Umbilical cord (tissue), 2 donors: ENCODE data around the gene TMED1. TPM values are rescaled to one million over a fixed set of nuclear protein-coding genes. Genes with fewer than 3 reads are reported as not detected.
A peak's percentile ranks its signal among the peaks of the same experiment; 100 is the strongest.

ENCODE experiments used
- DNase-seq: peaks from one replicate; pipeline ENCODE4 v3.0.0-alpha.2; 2015; ENCODE audit warnings: low spot score
- total RNA-seq: library from RNA; depleted of rRNA; stranded (reverse); fragments of >200 nt; gene quantifications from one replicate; pipeline ENCODE4 v1.2.3, GENCODE V29; 2014; ENCODE audit warnings: low replicate concordance; ENCODE audit not compliant: insufficient read depth

The TMED1 gene
- total RNA-seq, 1 donor from 2014 or later: 22.4 TPM

GRCh38 chr19:10831987-10832938, 3.7 kb downstream of the TMED1 start:
- DNase-seq: no peak

- DNase-seq: no peak
Observed at GRCh38 chr19:10830931-10831779, 4.9 kb downstream of the TMED1 start.

GRCh38 chr19:10830370-10830769, 5.6 kb downstream of the TMED1 start:
- DNase-seq: no peak

GRCh38 chr19:10829967-10830366, 6.0 kb downstream of the TMED1 start:
- no peak for DNase-seq

GRCh38 chr19:10828981-10829821, 6.8 kb downstream of the TMED1 start:
- DNase-seq: no peak

- no peak for DNase-seq
Observed at GRCh38 chr19:10826846-10827245, 9.2 kb downstream of the TMED1 start.

- no peak for DNase-seq
Observed at GRCh38 chr19:10826231-10826630, 9.8 kb downstream of the TMED1 start.

GRCh38 chr19:10823690-10824089, 12.3 kb downstream of the TMED1 start:
- no peak for DNase-seq

- DNase-seq: no peak
Observed at GRCh38 chr19:10820173-10820572, 15.8 kb downstream of the TMED1 start.

GRCh38 chr19:10819124-10820060, 16.6 kb downstream of the TMED1 start:
- DNase-seq: no peak

- no peak for DNase-seq
Observed at GRCh38 chr19:10818301-10819123, 17.5 kb downstream of the TMED1 start.

GRCh38 chr19:10817291-10818038, 18.5 kb downstream of the TMED1 start:
- peak; percentile 94 for DNase-seq

- no peak for DNase-seq
Observed at GRCh38 chr19:10816691-10817090, 19.3 kb downstream of the TMED1 start.

GRCh38 chr19:10815969-10816644, 19.9 kb downstream of the TMED1 start:
- peak; percentile 49 for DNase-seq

- no peak for DNase-seq
Observed at GRCh38 chr19:10815007-10815536, 20.9 kb downstream of the TMED1 start.

- peak; percentile 83 for DNase-seq
Observed at GRCh38 chr19:10812902-10813404, 23.1 kb downstream of the TMED1 start.

GRCh38 chr19:10812196-10812595, 23.8 kb downstream of the TMED1 start:
- no peak for DNase-seq
